ENCODE data around the gene NXF1. TPM values are rescaled to one million over a fixed set of nuclear protein-coding genes. Genes with fewer than 3 reads are reported as not detected.

The NXF1 gene
- total and polyA plus RNA-seq, 2 of the 13 experiments (the other 11 are each of a cell fraction or from before 2014, with no cell fraction given) = 30.4 to 30.9 TPM

DNA sequence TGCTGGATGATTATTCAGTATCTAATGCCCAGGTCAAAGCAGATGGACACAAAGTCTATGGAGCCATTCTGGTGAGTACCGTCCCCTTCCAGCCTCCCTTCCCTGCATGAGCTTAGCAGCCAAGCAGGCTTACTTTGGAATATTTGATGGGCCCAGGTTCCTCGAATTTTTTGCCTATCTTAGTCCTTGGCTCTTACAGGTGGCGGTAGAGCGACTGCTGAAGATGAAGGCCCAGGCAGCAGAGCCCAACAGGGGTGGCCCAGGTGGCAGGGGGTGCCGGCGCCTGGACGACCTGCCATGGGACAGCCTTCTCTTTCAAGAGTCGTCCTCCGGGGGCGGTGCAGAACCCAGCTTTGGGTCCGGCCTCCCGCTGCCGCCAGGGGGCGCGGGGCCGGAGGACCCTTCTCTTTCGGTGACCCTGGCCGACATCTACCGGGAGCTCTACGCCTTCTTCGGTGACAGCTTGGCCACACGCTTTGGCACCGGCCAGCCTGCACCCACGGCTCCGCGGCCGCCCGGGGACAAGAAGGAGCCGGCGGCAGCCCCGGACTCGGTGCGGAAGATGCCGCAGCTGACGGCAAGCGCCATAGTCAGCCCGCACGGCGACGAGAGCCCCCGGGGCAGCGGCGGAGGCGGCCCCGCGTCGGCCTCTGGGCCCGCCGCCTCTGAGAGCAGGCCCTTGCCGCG, 18.8 kb downstream of the NXF1 start (continued):
- TF ChIP-seq TCF12 (IDR thresholded peaks at IDR 0.05) (no peak), TCF12 (CRISPR knock-in tag; IDR thresholded peaks at IDR 0.05) (no peak), DR1 (CRISPR knock-in tag; IDR thresholded peaks at IDR 0.05) (no peak; the same call in 1 of the 2 replicates), ZNF746 (CRISPR knock-in tag; IDR thresholded peaks at IDR 0.05) (no peak), RFX3 (CRISPR knock-in tag; IDR thresholded peaks at IDR 0.05) (no peak), FOXK2 (IDR thresholded peaks at IDR 0.05) (no peak), SRSF9 (IDR thresholded peaks at IDR 0.05; ENCODE audit: borderline replicate concordance, insufficient read depth, low read depth, low read length, poor library complexity, severe bottlenecking) (no peak), ZNF12 (CRISPR knock-in tag; IDR thresholded peaks at IDR 0.05) (no peak), BCL6 (CRISPR knock-in tag; IDR thresholded peaks at IDR 0.05) (peak; percentile 36; the same call in 1 of the 2 replicates), ZNF703 (CRISPR knock-in tag; IDR thresholded peaks at IDR 0.05; ENCODE audit: borderline replicate concordance) (no peak), ZFP82 (CRISPR knock-in tag; IDR thresholded peaks at IDR 0.05; ENCODE audit: borderline replicate concordance) (no peak), SSRP1 (CRISPR knock-in tag; IDR thresholded peaks at IDR 0.05) (no peak), JUND (CRISPR knock-in tag; IDR thresholded peaks at IDR 0.05) (0 out of 2 replicates have a peak, but pooled peaks have one; percentile 47), TBL1XR1 (IDR thresholded peaks at IDR 0.05; ENCODE audit: borderline replicate concordance, low read length, partially characterized antibody) (no peak), ZNF124 (CRISPR knock-in tag; IDR thresholded peaks at IDR 0.05) (no peak)
- TF ChIP-seq, protein P1, sequence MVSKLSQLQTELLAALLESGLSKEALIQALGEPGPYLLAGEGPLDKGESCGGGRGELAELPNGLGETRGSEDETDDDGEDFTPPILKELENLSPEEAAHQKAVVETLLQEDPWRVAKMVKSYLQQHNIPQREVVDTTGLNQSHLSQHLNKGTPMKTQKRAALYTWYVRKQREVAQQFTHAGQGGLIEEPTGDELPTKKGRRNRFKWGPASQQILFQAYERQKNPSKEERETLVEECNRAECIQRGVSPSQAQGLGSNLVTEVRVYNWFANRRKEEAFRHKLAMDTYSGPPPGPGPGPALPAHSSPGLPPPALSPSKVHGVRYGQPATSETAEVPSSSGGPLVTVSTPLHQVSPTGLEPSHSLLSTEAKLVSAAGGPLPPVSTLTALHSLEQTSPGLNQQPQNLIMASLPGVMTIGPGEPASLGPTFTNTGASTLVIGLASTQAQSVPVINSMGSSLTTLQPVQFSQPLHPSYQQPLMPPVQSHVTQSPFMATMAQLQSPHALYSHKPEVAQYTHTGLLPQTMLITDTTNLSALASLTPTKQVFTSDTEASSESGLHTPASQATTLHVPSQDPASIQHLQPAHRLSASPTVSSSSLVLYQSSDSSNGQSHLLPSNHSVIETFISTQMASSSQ (IDR thresholded peaks at IDR 0.05; ENCODE audit: low read depth) = no peak
- TF ChIP-seq, protein P1 (CRISPR knock-in tag; IDR thresholded peaks at IDR 0.05; ENCODE audit: borderline replicate concordance) = no peak
- TF ChIP-seq, protein P2, sequence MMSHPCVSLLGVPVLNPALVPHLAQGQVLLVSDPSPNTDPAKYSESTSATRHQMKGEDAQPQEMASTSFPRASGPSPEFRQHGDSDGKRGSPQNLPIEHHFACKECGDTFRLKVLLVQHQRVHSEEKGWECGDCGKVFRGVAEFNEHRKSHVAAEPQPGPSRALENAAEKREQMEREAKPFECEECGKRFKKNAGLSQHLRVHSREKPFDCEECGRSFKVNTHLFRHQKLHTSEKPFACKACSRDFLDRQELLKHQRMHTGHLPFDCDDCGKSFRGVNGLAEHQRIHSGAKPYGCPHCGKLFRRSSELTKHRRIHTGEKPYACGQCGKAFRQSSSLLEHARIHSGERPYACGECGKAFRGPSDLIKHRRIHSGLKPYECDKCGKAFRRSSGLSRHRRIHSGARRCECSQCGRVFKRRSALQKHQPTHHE (CRISPR knock-in tag; IDR thresholded peaks at IDR 0.05; ENCODE audit: borderline replicate concordance) = no peak
- TF ChIP-seq, protein P3, sequence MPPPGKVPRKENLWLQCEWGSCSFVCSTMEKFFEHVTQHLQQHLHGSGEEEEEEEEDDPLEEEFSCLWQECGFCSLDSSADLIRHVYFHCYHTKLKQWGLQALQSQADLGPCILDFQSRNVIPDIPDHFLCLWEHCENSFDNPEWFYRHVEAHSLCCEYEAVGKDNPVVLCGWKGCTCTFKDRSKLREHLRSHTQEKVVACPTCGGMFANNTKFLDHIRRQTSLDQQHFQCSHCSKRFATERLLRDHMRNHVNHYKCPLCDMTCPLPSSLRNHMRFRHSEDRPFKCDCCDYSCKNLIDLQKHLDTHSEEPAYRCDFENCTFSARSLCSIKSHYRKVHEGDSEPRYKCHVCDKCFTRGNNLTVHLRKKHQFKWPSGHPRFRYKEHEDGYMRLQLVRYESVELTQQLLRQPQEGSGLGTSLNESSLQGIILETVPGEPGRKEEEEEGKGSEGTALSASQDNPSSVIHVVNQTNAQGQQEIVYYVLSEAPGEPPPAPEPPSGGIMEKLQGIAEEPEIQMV (CRISPR knock-in tag; IDR thresholded peaks at IDR 0.05; ENCODE audit: low read depth) = no peak
- TF ChIP-seq, protein P4, sequence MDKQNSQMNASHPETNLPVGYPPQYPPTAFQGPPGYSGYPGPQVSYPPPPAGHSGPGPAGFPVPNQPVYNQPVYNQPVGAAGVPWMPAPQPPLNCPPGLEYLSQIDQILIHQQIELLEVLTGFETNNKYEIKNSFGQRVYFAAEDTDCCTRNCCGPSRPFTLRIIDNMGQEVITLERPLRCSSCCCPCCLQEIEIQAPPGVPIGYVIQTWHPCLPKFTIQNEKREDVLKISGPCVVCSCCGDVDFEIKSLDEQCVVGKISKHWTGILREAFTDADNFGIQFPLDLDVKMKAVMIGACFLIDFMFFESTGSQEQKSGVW (CRISPR knock-in tag; IDR thresholded peaks at IDR 0.05; ENCODE audit: borderline replicate concordance) = no peak
- TF ChIP-seq, protein P5, sequence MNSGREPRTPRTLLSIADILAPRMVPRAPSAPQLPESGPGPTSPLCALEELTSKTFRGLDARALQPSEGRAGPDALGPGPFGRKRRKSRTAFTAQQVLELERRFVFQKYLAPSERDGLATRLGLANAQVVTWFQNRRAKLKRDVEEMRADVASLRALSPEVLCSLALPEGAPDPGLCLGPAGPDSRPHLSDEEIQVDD (CRISPR knock-in tag; IDR thresholded peaks at IDR 0.05; ENCODE audit: borderline replicate concordance) = no peak
